H9 (cell line): ENCODE data around the gene FAM161B. TPM values are rescaled to one million over a fixed set of nuclear protein-coding genes. Genes with fewer than 3 reads are reported as not detected.

Source experiments
- DNase-seq: peaks from one replicate; pipeline ENCODE4 v3.0.0-alpha.2; 2017
- H2AFZ ChIP-seq: one replicate; pipeline ENCODE4 v1.6.1; 2013; ENCODE audit warnings: mild to moderate bottlenecking, low read length, control low read depth, moderate library complexity
- H2AK5ac ChIP-seq: 2 replicates; pipeline ENCODE4 v1.6.1; 2013; ENCODE audit warnings: low read length, control low read depth, mixed read lengths; ENCODE audit not compliant: insufficient read length
- H2BK120ac ChIP-seq: one replicate; pipeline ENCODE4 v1.6.1; 2013; ENCODE audit warnings: low read depth, mild to moderate bottlenecking, low read length, control low read depth, inconsistent platforms; ENCODE audit not compliant: poor library complexity, severe bottlenecking
- H2BK12ac ChIP-seq: 2 replicates; pipeline ENCODE4 v1.6.1; 2013; ENCODE audit warnings: low read length, control low read depth, mixed read lengths, low read depth; ENCODE audit not compliant: insufficient read length
- H2BK15ac ChIP-seq: 2 replicates; pipeline ENCODE4 v1.6.1; 2013; ENCODE audit warnings: low read depth, low read length, control low read depth
- H2BK20ac ChIP-seq: one replicate; pipeline ENCODE4 v1.6.1; 2013; ENCODE audit warnings: low read depth, mild to moderate bottlenecking, low read length, control low read depth, inconsistent platforms; ENCODE audit not compliant: poor library complexity, severe bottlenecking
- H2BK5ac ChIP-seq: 2 replicates; pipeline ENCODE4 v1.6.1; 2013; ENCODE audit warnings: low read length, control low read depth, mixed read lengths; ENCODE audit not compliant: insufficient read length
- H3K14ac ChIP-seq: 2 replicates; pipeline ENCODE4 v1.6.1; 2013; ENCODE audit warnings: low read length, control low read depth; ENCODE audit not compliant: insufficient read depth
- H3K18ac ChIP-seq: 2 replicates; pipeline ENCODE4 v1.6.1; 2013; ENCODE audit warnings: low read depth, mild to moderate bottlenecking, mixed read lengths, low read length, control low read depth; ENCODE audit not compliant: insufficient read length
- H3K23ac ChIP-seq: 2 replicates; pipeline ENCODE4 v1.6.1; 2013; ENCODE audit warnings: low read length, control low read depth, mixed read lengths, low read depth; ENCODE audit not compliant: insufficient read length
- H3K23me2 ChIP-seq: 2 replicates; pipeline ENCODE4 v1.6.1; 2013; ENCODE audit warnings: low read depth, mild to moderate bottlenecking, mixed read lengths, low read length, control low read depth; ENCODE audit not compliant: insufficient read length, poor library complexity, severe bottlenecking
- H3K27ac ChIP-seq: 2 replicates; pipeline ENCODE4 v1.5.1; 2013; ENCODE audit warnings: low read length, control low read depth, mixed read lengths, low read depth; ENCODE audit not compliant: insufficient read length
- H3K27me3 ChIP-seq: 2 replicates; pipeline ENCODE4 v1.6.1; 2013; ENCODE audit warnings: low read length, control low read depth, inconsistent platforms; ENCODE audit not compliant: insufficient read depth
- H3K4ac ChIP-seq: 2 replicates; pipeline ENCODE4 v1.6.1; 2013; ENCODE audit warnings: low read depth, mild to moderate bottlenecking, control low read depth, inconsistent platforms, low read length, moderate library complexity
- H3K4me1 ChIP-seq: 2 replicates; pipeline ENCODE4 v1.6.1; 2013; ENCODE audit warnings: low read length, control low read depth, inconsistent platforms; ENCODE audit not compliant: insufficient read depth
- H3K4me2 ChIP-seq: 2 replicates; pipeline ENCODE4 v1.6.1; 2013; ENCODE audit warnings: low read length, control low read depth, mixed read lengths; ENCODE audit not compliant: insufficient read length, insufficient read depth
- H3K56ac ChIP-seq: 2 replicates; pipeline ENCODE4 v1.6.1; 2013; ENCODE audit warnings: low read depth, mild to moderate bottlenecking, mixed read lengths, low read length, control low read depth; ENCODE audit not compliant: insufficient read length
- H3K79me1 ChIP-seq: 2 replicates; pipeline ENCODE4 v1.6.1; 2013; ENCODE audit warnings: low read depth, mild to moderate bottlenecking, moderate library complexity, low read length, control low read depth, inconsistent platforms; ENCODE audit not compliant: insufficient read depth, poor library complexity, severe bottlenecking
- H3K79me2 ChIP-seq: 2 replicates; pipeline ENCODE4 v1.6.1; 2013; ENCODE audit warnings: low read length, control low read depth, inconsistent platforms; ENCODE audit not compliant: insufficient read depth
- H3K9ac ChIP-seq: 2 replicates; pipeline ENCODE4 v1.6.1; 2013; ENCODE audit warnings: low read length, control low read depth, mixed read lengths; ENCODE audit not compliant: insufficient read length; ENCODE audit errors: extremely low read depth
- H3K9me3 ChIP-seq: one replicate; pipeline ENCODE4 v1.6.1; 2013; ENCODE audit warnings: low read depth, low read length, inconsistent platforms; ENCODE audit not compliant: control insufficient read depth
- H3T11ph ChIP-seq: one replicate; pipeline ENCODE4 v1.6.1; 2013; ENCODE audit warnings: mild to moderate bottlenecking, low read length, control low read depth, inconsistent platforms
- H4K20me1 ChIP-seq: one replicate; pipeline ENCODE4 v1.6.1; 2013; ENCODE audit not compliant: control insufficient read depth, insufficient read length, insufficient read depth
- H4K5ac ChIP-seq: 2 replicates; pipeline ENCODE4 v1.6.1; 2013; ENCODE audit warnings: low read depth, mild to moderate bottlenecking, mixed read lengths, low read length, control low read depth; ENCODE audit not compliant: insufficient read length
- H4K8ac ChIP-seq: replicated peaks from 2 replicates; pipeline ENCODE4 v1.6.1; 2013; ENCODE audit warnings: low read length, control low read depth, mixed read lengths, low read depth; ENCODE audit not compliant: insufficient read length
- H4K91ac ChIP-seq: 2 replicates; pipeline ENCODE4 v1.6.1; 2013; ENCODE audit warnings: low read depth, mild to moderate bottlenecking, moderate library complexity, mixed read lengths, low read length, control low read depth; ENCODE audit not compliant: insufficient read length
- H3K27ac Mint-ChIP-seq, 3 experiments: 2 replicates in 2 of 3; 3 replicates in 1 of 3; pipeline ENCODE4 v1.8.0; 2020 to 2021; ENCODE audit warnings: mixed read lengths in 3 of 3, mild to moderate bottlenecking in 1 of 3, moderate library complexity in 1 of 3
- H3K27me3 Mint-ChIP-seq: 2 replicates; pipeline ENCODE4 v1.8.0; 2021; ENCODE audit warnings: low read depth, mild to moderate bottlenecking, moderate library complexity, mixed read lengths
- H3K36me3 Mint-ChIP-seq, 3 experiments: 2 replicates in 2 of 3; 3 replicates in 1 of 3; pipeline ENCODE4 v1.8.0; 2020 to 2021; ENCODE audit warnings: low read depth in 3 of 3, mixed read lengths in 3 of 3; ENCODE audit not compliant: insufficient read depth in 1 of 3
- H3K4me1 Mint-ChIP-seq, 2 experiments: 2 replicates each; pipeline ENCODE4 v1.8.0; 2020; ENCODE audit warnings: mixed read lengths in 2 of 2
- H3K4me3 Mint-ChIP-seq, 2 experiments: 2 replicates in 1 of 2; 3 replicates in 1 of 2; pipeline ENCODE4 v1.8.0; 2020 to 2021; ENCODE audit warnings: mild to moderate bottlenecking in 2 of 2, mixed read lengths in 2 of 2, moderate library complexity in 1 of 2
- H3K9me3 Mint-ChIP-seq, 2 experiments: 2 replicates in 1 of 2; 3 replicates in 1 of 2; pipeline ENCODE4 v1.8.0; 2020; ENCODE audit warnings: mild to moderate bottlenecking in 2 of 2, mixed read lengths in 2 of 2, moderate library complexity in 1 of 2
- WGBS: extraction: QIAGEN DNeasy Blood & Tissue Kit; methylation state at CpG from one replicate; pipeline ENCODE4 v1.1.7; 2013; ENCODE audit warnings: missing lambda C conversion rate, low lambda C conversion rate, mixed read lengths; ENCODE audit not compliant: insufficient read length; ENCODE audit errors: extremely low coverage; 5-methylcytosine and 5-hydroxymethylcytosine counted together
- total RNA-seq: library from RNA; stranded (reverse); gene quantifications from 2 replicates; pipeline ENCODE4 v1.2.1, GENCODE V29; 2021
- TF ChIP-seq, protein P1 (sequence below): fragments of 200-600 bp; sonication (generic); conservative IDR thresholded peaks from 3 replicates; pipeline ENCODE4 v1.8.0; 2021; ENCODE audit warnings: antibody characterized with exemption, mild to moderate bottlenecking

Gene FAM161B
- total RNA-seq, 1 experiment from 2014 or later: 0.92 TPM

DNA sequence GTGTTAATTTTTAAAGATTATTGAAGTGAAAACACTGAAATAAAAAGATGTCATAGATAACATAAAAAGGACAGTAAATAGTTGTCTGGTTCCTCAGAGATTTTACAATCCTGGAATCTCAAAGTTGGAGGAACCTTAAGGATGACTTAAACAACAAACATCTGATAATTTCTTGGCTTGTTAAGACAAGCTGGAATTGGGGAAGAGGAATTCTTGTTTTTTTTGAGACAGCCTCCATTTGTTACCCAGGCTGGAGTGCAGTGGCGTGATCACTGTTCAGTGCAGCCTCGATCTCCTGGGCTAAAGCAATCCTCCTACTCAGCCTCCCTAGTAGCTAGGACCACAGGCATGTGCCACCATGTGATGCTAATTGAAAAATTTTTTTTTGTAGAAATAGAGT, 60.9 kb downstream of the FAM161B start:
- TF ChIP-seq, protein P1, sequence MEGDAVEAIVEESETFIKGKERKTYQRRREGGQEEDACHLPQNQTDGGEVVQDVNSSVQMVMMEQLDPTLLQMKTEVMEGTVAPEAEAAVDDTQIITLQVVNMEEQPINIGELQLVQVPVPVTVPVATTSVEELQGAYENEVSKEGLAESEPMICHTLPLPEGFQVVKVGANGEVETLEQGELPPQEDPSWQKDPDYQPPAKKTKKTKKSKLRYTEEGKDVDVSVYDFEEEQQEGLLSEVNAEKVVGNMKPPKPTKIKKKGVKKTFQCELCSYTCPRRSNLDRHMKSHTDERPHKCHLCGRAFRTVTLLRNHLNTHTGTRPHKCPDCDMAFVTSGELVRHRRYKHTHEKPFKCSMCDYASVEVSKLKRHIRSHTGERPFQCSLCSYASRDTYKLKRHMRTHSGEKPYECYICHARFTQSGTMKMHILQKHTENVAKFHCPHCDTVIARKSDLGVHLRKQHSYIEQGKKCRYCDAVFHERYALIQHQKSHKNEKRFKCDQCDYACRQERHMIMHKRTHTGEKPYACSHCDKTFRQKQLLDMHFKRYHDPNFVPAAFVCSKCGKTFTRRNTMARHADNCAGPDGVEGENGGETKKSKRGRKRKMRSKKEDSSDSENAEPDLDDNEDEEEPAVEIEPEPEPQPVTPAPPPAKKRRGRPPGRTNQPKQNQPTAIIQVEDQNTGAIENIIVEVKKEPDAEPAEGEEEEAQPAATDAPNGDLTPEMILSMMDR: no peak
- H3K18ac ChIP-seq: no peak overlapping the region
- H2BK5ac ChIP-seq: no peak overlapping the region
- H3K27me3 Mint-ChIP-seq: no peaks in the 10 kb centered on the region
- peaks cover 13% of the 10 kb centered on the region for H3K23me2 ChIP-seq
- no peak overlapping the region for H4K91ac ChIP-seq
- H3K27me3 ChIP-seq: no peaks in the 10 kb centered on the region
- peaks cover 10% of the 10 kb centered on the region; the same call in 1 of the 2 replicates for H3K79me2 ChIP-seq
- H3K9ac ChIP-seq: peak overlapping the region; percentile 23
- H3K14ac ChIP-seq: no peak overlapping the region
- H3K23ac ChIP-seq: no peak overlapping the region
- no peak overlapping the region for H3K4me3 Mint-ChIP-seq
- no peak overlapping the region for H2AFZ ChIP-seq
- H2BK12ac ChIP-seq: no peak overlapping the region
- no peak overlapping the region for H2BK15ac ChIP-seq
- peaks cover 19 to 21% of the 10 kb centered on the region in 2 experiments for H3K4me1 Mint-ChIP-seq
- H3T11ph ChIP-seq: no peak overlapping the region
- no peak overlapping the region; a peak in 2 of 7 replicates for H3K27ac Mint-ChIP-seq
- no peak overlapping the region for H3K56ac ChIP-seq
- no peaks in the 10 kb centered on the region for H3K4me1 ChIP-seq
- peaks cover 6% of the 10 kb centered on the region for H3K79me1 ChIP-seq
- no peak overlapping the region for H2AK5ac ChIP-seq
- H4K20me1 ChIP-seq: no peaks in the 10 kb centered on the region
- H4K8ac ChIP-seq: no peak overlapping the region
- H3K4me2 ChIP-seq: no peak overlapping the region
- H3K27ac ChIP-seq: no peak overlapping the region
- H3K9me3 ChIP-seq: no peaks in the 10 kb centered on the region
- no CpG with 5 or more reads among the region's 2 CpGs for WGBS
- no peak overlapping the region for H2BK20ac ChIP-seq
- no peaks in the 10 kb centered on the region for H3K9me3 Mint-ChIP-seq
- H3K4ac ChIP-seq: no peak overlapping the region
- no peak overlapping the region for H2BK120ac ChIP-seq
- peaks cover 4 to 11% (median 11%) of the 10 kb centered on the region in 3 experiments; a peak in 6 of 7 replicates for H3K36me3 Mint-ChIP-seq
- DNase-seq: no peak
- H4K5ac ChIP-seq: no peak overlapping the region
